K562 (cell line): ENCODE results near the gene OR2B2. TPM values are rescaled to one million over a fixed set of nuclear protein-coding genes. Genes with fewer than 3 reads are reported as not detected.

ENCODE experiments used
- BMI1 ChIP-seq: fragments of 150-350 bp; IDR thresholded peaks from 2 replicates; pipeline ENCODE4 v1.6.1; 2014; ENCODE audit warnings: low read length
- CBX1 ChIP-seq: sonication (generic); IDR thresholded peaks from 2 replicates; pipeline ENCODE4 v1.6.1; 2016; ENCODE audit warnings: antibody characterized with exemption, low read depth, mild to moderate bottlenecking
- CREB5 ChIP-seq: fragments of 250-450 bp; sonication (Bioruptor Pico); IDR thresholded peaks from 2 replicates; pipeline ENCODE4 v1.5.0; 2020; ENCODE audit warnings: mild to moderate bottlenecking
- HMBOX1 ChIP-seq: sonication (generic); IDR thresholded peaks from 2 replicates; pipeline ENCODE4 v1.6.1; 2016
- HNRNPL ChIP-seq: fragments of 200-400 bp; formaldehyde crosslinking; IDR thresholded peaks from 2 replicates; pipeline ENCODE4 v1.6.1; 2017; ENCODE audit warnings: low read depth, mild to moderate bottlenecking, low read length
- NR2C1 ChIP-seq, 2 experiments: fragments of 450-650 bp; IDR thresholded peaks; 2 replicates each; pipeline ENCODE4 v1.6.1; 2017; ENCODE audit warnings: mild to moderate bottlenecking in 2 of 2, antibody characterized with exemption in 1 of 2, inconsistent platforms in 1 of 2, missing compliant biosample characterization in 1 of 2, missing genetic modification characterization in 1 of 2
- POLR2H ChIP-seq: IDR thresholded peaks from 2 replicates; pipeline ENCODE4 v1.6.1; 2016; ENCODE audit warnings: missing genetic modification characterization, low read depth, mild to moderate bottlenecking, control low read depth, missing compliant biosample characterization, moderate library complexity
- TRIM25 ChIP-seq: fragments of 450-650 bp; IDR thresholded peaks from 2 replicates; pipeline ENCODE4 v1.7.0; 2016; ENCODE audit warnings: borderline replicate concordance
- WHSC1 ChIP-seq: IDR thresholded peaks from one replicate; pipeline ENCODE4 v1.6.1; 2012; ENCODE audit warnings: low read length, control low read depth, inconsistent platforms
- ZNF398 ChIP-seq: fragments of 250-450 bp; sonication (Bioruptor Pico); IDR thresholded peaks from 2 replicates; pipeline ENCODE4 v1.8.0; 2021; ENCODE audit warnings: moderate library complexity, mild to moderate bottlenecking, inconsistent platforms
- polyA plus RNA-seq, 8 experiments: library from polyadenylated mRNA; depleted of rRNA in 4 of 8; stranded (reverse) in 5 of 8; unstranded in 3 of 8; fragments of >200 nt; fragmentation: Nextera tagmentation in 2 of 8; fragmentation: Illumina TruSeq in 1 of 8; extraction: Ambion mirVana in 2 of 8; extraction: Trizol in 1 of 8; gene quantifications; 2 replicates each; pipeline versions ENCODE4 v1.2.1 to v1.2.3, GENCODE V29; 2011 to 2014; ENCODE audit warnings: inconsistent platforms in 1 of 8, missing spikeins in 1 of 8
- total RNA-seq, 7 experiments: library from RNA; depleted of rRNA in 6 of 7; stranded (reverse); fragments of >200 nt in 6 of 7; fragmentation: Illumina TruSeq in 2 of 7; extraction: Trizol in 2 of 7; gene quantifications; 2 replicates each; pipeline versions ENCODE4 v1.2.1 to v1.2.3, GENCODE V29; 2011 to 2021; ENCODE audit warnings: low replicate concordance in 1 of 7
- TF ChIP-seq, protein P1 (sequence below): sonication (generic); formaldehyde crosslinking; IDR thresholded peaks from 2 replicates; pipeline ENCODE4 v1.8.0; 2022; ENCODE audit warnings: missing genetic modification reagents, mild to moderate bottlenecking, moderate library complexity, borderline replicate concordance
- TF ChIP-seq, protein P2 (sequence below): fragments of 250-450 bp; sonication (Bioruptor Pico); IDR thresholded peaks from 2 replicates; pipeline ENCODE4 v1.8.0; 2021; ENCODE audit warnings: mild to moderate bottlenecking, moderate library complexity
- TF ChIP-seq, protein P3 (sequence below): IDR thresholded peaks from 2 replicates; pipeline ENCODE4 v1.6.1; 2011; ENCODE audit warnings: borderline replicate concordance, low read depth, mild to moderate bottlenecking, moderate library complexity, low read length; ENCODE audit not compliant: insufficient read depth, poor library complexity, severe bottlenecking

The OR2B2 gene
- total and polyA plus RNA-seq, 9 of the 15 experiments (the other 6 are each of a cell fraction or from before 2014, with no cell fraction given): 0.24 TPM; not detected in 8

DNA sequence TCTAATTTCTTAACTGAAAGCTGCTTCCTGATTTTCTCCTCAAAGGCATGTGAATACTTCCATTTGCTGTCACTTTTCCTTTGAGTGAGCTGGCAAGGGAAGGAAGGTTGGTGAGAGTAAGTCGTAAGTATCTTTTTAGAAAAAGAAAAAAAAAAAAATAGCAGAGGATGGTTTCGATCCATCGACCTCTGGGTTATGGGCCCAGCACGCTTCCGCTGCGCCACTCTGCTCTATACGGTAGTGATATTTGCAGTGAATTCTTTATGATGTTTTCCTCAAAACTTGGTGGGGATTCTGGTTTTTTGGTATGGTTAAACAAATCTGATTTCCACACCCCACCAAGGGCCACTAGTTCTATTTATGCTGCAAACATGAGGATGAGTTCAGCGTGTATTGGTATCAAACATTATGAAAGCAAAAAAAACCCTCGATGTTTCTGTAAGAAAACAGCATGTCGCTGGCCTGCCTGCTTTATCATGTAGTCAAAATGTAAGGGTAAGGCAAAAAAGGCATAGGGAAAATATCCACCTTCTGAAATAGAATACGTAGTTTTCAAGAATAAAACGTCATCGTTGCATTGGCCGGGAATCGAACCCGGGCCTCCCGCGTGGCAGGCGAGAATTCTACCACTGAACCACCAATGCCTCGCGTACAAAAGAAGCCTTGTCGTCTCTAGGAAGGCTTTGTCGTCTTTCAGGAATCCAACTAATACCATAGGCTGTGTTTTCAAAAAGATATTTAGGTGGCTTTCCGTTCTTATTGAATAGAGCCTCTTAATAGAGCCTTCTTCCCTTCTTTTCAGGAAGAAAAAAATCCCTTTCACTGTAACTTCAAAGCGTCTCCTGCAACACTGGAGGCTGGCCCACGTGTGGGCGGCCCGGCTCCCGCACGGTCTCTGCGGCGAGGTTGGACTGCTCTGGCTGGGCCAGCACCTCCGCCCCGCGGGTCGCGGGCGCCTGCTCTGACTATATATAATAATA lies 9.6 kb downstream of the OR2B2 start (continued):
- TF ChIP-seq, protein P1, sequence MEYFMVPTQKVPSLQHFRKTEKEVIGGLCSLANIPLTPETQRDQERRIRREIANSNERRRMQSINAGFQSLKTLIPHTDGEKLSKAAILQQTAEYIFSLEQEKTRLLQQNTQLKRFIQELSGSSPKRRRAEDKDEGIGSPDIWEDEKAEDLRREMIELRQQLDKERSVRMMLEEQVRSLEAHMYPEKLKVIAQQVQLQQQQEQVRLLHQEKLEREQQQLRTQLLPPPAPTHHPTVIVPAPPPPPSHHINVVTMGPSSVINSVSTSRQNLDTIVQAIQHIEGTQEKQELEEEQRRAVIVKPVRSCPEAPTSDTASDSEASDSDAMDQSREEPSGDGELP (CRISPR knock-in tag): peak; percentile 47; the same call in 1 of the 2 replicates
- TF ChIP-seq CBX1 (0 out of 2 replicates have a peak, but pooled peaks have one; percentile 43), TRIM25 (no peak), ZNF398 (no peak; the same call in 1 of the 2 replicates), CREB5 (peak; percentile 77; the same call in 1 of the 2 replicates), HNRNPL (no peak), WHSC1 (no peak), POLR2H (tag) (peak; percentile 100), BMI1 (0 out of 2 replicates have a peak, but pooled peaks have one; percentile 19), NR2C1 (IDR thresholded peaks at IDR 0.05) (no peak), NR2C1 (tag; IDR thresholded peaks at IDR 0.05) (peak; percentile 6), HMBOX1 (peak; percentile 49; the same call in 1 of the 2 replicates)
- TF ChIP-seq, protein P2, sequence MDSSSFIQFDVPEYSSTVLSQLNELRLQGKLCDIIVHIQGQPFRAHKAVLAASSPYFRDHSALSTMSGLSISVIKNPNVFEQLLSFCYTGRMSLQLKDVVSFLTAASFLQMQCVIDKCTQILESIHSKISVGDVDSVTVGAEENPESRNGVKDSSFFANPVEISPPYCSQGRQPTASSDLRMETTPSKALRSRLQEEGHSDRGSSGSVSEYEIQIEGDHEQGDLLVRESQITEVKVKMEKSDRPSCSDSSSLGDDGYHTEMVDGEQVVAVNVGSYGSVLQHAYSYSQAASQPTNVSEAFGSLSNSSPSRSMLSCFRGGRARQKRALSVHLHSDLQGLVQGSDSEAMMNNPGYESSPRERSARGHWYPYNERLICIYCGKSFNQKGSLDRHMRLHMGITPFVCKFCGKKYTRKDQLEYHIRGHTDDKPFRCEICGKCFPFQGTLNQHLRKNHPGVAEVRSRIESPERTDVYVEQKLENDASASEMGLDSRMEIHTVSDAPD (CRISPR knock-in tag): no peak
- TF ChIP-seq, protein P3, sequence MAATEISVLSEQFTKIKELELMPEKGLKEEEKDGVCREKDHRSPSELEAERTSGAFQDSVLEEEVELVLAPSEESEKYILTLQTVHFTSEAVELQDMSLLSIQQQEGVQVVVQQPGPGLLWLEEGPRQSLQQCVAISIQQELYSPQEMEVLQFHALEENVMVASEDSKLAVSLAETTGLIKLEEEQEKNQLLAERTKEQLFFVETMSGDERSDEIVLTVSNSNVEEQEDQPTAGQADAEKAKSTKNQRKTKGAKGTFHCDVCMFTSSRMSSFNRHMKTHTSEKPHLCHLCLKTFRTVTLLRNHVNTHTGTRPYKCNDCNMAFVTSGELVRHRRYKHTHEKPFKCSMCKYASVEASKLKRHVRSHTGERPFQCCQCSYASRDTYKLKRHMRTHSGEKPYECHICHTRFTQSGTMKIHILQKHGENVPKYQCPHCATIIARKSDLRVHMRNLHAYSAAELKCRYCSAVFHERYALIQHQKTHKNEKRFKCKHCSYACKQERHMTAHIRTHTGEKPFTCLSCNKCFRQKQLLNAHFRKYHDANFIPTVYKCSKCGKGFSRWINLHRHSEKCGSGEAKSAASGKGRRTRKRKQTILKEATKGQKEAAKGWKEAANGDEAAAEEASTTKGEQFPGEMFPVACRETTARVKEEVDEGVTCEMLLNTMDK: no peak
